ENCODE data around the gene KIF26A.
A peak's percentile ranks its signal among the peaks of the same experiment; 100 is the strongest.

KIF26A gene

DNA sequence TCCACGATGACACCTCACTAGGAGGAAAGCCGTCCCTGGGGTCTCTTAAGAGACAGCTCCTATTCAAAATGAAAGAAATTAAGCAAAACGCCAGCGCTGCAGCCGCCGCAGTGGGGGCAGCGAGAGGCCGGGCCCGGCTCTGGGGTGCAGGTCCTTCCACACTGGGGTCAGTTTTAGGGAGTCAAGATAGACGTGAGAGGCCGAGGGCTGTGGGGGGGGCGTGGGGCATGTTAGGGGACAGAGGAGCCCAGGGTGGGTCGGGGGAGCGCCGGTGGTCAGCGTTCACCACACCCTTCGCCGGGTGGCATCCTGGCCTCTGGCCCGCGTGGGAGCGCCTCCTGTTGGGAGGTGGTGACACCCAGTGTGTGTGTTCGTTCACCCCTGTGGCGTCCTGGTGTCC is 25.7 kb downstream of the KIF26A start (continued):
- TF ChIP-seq ZNF148 (tag by site-specific recombination; IDR thresholded peaks at IDR 0.05; ENCODE audit: borderline replicate concordance) = no peak
- no peak for TF ChIP-seq ZNF324 (tag by site-specific recombination; IDR thresholded peaks at IDR 0.05)
- TF ChIP-seq, protein P1, sequence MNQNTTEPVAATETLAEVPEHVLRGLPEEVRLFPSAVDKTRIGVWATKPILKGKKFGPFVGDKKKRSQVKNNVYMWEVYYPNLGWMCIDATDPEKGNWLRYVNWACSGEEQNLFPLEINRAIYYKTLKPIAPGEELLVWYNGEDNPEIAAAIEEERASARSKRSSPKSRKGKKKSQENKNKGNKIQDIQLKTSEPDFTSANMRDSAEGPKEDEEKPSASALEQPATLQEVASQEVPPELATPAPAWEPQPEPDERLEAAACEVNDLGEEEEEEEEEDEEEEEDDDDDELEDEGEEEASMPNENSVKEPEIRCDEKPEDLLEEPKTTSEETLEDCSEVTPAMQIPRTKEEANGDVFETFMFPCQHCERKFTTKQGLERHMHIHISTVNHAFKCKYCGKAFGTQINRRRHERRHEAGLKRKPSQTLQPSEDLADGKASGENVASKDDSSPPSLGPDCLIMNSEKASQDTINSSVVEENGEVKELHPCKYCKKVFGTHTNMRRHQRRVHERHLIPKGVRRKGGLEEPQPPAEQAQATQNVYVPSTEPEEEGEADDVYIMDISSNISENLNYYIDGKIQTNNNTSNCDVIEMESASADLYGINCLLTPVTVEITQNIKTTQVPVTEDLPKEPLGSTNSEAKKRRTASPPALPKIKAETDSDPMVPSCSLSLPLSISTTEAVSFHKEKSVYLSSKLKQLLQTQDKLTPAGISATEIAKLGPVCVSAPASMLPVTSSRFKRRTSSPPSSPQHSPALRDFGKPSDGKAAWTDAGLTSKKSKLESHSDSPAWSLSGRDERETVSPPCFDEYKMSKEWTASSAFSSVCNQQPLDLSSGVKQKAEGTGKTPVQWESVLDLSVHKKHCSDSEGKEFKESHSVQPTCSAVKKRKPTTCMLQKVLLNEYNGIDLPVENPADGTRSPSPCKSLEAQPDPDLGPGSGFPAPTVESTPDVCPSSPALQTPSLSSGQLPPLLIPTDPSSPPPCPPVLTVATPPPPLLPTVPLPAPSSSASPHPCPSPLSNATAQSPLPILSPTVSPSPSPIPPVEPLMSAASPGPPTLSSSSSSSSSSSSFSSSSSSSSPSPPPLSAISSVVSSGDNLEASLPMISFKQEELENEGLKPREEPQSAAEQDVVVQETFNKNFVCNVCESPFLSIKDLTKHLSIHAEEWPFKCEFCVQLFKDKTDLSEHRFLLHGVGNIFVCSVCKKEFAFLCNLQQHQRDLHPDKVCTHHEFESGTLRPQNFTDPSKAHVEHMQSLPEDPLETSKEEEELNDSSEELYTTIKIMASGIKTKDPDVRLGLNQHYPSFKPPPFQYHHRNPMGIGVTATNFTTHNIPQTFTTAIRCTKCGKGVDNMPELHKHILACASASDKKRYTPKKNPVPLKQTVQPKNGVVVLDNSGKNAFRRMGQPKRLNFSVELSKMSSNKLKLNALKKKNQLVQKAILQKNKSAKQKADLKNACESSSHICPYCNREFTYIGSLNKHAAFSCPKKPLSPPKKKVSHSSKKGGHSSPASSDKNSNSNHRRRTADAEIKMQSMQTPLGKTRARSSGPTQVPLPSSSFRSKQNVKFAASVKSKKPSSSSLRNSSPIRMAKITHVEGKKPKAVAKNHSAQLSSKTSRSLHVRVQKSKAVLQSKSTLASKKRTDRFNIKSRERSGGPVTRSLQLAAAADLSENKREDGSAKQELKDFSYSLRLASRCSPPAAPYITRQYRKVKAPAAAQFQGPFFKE (tag by site-specific recombination; IDR thresholded peaks at IDR 0.05; ENCODE audit: borderline replicate concordance) = no peak

DNA sequence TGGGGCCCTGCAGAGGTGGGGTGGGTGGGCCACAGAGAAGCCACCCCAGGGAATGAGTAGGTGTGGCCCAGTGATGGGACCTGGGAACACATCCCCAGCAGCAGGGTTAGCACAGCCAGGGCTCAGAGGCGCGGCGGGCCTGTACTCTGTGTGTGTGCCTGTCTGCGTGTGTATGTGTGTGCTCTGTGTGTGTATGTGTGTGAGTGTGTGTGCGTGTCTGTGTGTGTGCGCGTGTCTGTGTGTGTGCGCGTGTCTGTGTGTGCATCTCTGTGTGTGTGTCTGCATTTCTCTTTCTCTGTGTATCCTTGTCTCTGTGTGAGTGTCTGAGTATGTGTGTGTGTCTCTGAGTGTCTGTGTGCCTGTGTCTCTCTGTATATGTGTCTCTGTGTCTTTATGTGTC is 26.1 kb downstream of the KIF26A start:
- Histone ChIP-seq H3K4me1 (ENCODE audit: control insufficient read depth, insufficient read depth, low read length) (no peaks in the 10 kb centered on the region), H3K9me3 (ENCODE audit: control insufficient read depth, insufficient read depth, low read depth, low read length) (no peaks in the 10 kb centered on the region), H3K4me3 (ENCODE audit: low read depth, low read length) (no peak overlapping the region), H3K36me3 (ENCODE audit: control insufficient read depth in 2 of 2, insufficient read depth in 1 of 2, low read length in 2 of 2) (peaks cover 0 to 2% of the 10 kb centered on the region in 2 experiments; a peak in 1 of 3 replicates), H3K27ac (ENCODE audit: extremely low read depth, low read depth, low read length) (no peak overlapping the region)
- ChIA-PET POLR2A (no interaction called here), CTCF (no interaction called here)
- no peak for TF ChIP-seq ZNF184 (tag by site-specific recombination; IDR thresholded peaks at IDR 0.05)
- peak; percentile 60; the same call in 1 of the 2 replicates for TF ChIP-seq KLF1 (tag by site-specific recombination; IDR thresholded peaks at IDR 0.05)
- TF ChIP-seq ZNF664 (tag by site-specific recombination; IDR thresholded peaks at IDR 0.05) = no peak
- TF ChIP-seq ZNF10 (tag by site-specific recombination; IDR thresholded peaks at IDR 0.05) = no peak
- TF ChIP-seq YY2 (tag by site-specific recombination; IDR thresholded peaks at IDR 0.05) = no peak
- TF ChIP-seq, protein P2, sequence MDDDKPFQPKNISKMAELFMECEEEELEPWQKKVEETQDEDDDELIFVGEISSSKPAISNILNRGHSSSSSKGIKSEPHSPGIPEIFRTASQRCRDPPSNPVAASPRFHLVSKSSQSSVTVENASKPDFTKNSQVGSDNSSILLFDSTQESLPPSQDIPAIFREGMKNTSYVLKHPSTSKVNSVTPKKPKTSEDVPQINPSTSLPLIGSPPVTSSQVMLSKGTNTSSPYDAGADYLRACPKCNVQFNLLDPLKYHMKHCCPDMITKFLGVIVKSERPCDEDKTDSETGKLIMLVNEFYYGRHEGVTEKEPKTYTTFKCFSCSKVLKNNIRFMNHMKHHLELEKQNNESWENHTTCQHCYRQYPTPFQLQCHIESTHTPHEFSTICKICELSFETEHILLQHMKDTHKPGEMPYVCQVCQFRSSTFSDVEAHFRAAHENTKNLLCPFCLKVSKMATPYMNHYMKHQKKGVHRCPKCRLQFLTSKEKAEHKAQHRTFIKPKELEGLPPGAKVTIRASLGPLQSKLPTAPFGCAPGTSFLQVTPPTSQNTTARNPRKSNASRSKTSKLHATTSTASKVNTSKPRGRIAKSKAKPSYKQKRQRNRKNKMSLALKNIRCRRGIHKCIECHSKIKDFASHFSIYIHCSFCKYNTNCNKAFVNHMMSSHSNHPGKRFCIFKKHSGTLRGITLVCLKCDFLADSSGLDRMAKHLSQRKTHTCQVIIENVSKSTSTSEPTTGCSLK (tag by site-specific recombination; IDR thresholded peaks at IDR 0.05) = no peak
- TF ChIP-seq ZSCAN4 (tag by site-specific recombination; IDR thresholded peaks at IDR 0.05) = peak; percentile 92
- TF ChIP-seq, protein P3, sequence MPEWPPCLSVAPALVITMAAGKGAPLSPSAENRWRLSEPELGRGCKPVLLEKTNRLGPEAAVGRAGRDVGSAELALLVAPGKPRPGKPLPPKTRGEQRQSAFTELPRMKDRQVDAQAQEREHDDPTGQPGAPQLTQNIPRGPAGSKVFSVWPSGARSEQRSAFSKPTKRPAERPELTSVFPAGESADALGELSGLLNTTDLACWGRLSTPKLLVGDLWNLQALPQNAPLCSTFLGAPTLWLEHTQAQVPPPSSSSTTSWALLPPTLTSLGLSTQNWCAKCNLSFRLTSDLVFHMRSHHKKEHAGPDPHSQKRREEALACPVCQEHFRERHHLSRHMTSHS (tag by site-specific recombination; IDR thresholded peaks at IDR 0.05) = no peak
- TF ChIP-seq, protein P4, sequence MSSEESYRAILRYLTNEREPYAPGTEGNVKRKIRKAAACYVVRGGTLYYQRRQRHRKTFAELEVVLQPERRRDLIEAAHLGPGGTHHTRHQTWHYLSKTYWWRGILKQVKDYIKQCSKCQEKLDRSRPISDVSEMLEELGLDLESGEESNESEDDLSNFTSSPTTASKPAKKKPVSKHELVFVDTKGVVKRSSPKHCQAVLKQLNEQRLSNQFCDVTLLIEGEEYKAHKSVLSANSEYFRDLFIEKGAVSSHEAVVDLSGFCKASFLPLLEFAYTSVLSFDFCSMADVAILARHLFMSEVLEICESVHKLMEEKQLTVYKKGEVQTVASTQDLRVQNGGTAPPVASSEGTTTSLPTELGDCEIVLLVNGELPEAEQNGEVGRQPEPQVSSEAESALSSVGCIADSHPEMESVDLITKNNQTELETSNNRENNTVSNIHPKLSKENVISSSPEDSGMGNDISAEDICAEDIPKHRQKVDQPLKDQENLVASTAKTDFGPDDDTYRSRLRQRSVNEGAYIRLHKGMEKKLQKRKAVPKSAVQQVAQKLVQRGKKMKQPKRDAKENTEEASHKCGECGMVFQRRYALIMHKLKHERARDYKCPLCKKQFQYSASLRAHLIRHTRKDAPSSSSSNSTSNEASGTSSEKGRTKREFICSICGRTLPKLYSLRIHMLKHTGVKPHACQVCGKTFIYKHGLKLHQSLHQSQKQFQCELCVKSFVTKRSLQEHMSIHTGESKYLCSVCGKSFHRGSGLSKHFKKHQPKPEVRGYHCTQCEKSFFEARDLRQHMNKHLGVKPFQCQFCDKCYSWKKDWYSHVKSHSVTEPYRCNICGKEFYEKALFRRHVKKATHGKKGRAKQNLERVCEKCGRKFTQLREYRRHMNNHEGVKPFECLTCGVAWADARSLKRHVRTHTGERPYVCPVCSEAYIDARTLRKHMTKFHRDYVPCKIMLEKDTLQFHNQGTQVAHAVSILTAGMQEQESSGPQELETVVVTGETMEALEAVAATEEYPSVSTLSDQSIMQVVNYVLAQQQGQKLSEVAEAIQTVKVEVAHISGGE (tag by site-specific recombination; conservative IDR thresholded peaks at IDR 0.05; ENCODE audit: low read depth) = no peak
- peak; percentile 55; the same call in 1 of the 2 replicates for TF ChIP-seq KLF8 (tag by site-specific recombination; IDR thresholded peaks at IDR 0.05)

All from HEK293 (cell line).